HCT116 (cell line): Measurements from ENCODE around the gene TRMT2A.

ENCODE experiments used
- CTCF ChIP-seq, 3 experiments: fragments of 200-600 bp in 1 of 3; sonication (generic) in 1 of 3; IDR thresholded peaks in 2 of 3; conservative IDR thresholded peaks in 1 of 3; 2 replicates each; pipeline ENCODE4 v1.5.1; 2012 to 2017; ENCODE audit warnings: low read depth in 2 of 3, low read length in 2 of 3, antibody characterized with exemption in 1 of 3, borderline replicate concordance in 1 of 3, control low read depth in 1 of 3, mild to moderate bottlenecking in 1 of 3, mixed read lengths in 1 of 3, mixed run types in 1 of 3, moderate library complexity in 1 of 3; ENCODE audit not compliant: insufficient read depth in 1 of 3
- POLR2AphosphoS5 ChIP-seq: IDR thresholded peaks from 2 replicates; pipeline ENCODE4 v1.6.1; 2011; ENCODE audit warnings: mild to moderate bottlenecking, low read depth, low read length, moderate library complexity
- TCF7L2 ChIP-seq: IDR thresholded peaks from 2 replicates; pipeline ENCODE4 v1.7.0; 2011; ENCODE audit warnings: borderline replicate concordance, inconsistent platforms; ENCODE audit not compliant: insufficient read depth, insufficient read length; ENCODE audit errors: extremely low read depth
- ZNF274 ChIP-seq: fragments of 200-500 bp; sonication (Bioruptor generic); IDR thresholded peaks from 2 replicates; pipeline ENCODE4 v1.6.1; 2014; ENCODE audit warnings: mild to moderate bottlenecking, low read depth, low read length, inconsistent platforms

DNA sequence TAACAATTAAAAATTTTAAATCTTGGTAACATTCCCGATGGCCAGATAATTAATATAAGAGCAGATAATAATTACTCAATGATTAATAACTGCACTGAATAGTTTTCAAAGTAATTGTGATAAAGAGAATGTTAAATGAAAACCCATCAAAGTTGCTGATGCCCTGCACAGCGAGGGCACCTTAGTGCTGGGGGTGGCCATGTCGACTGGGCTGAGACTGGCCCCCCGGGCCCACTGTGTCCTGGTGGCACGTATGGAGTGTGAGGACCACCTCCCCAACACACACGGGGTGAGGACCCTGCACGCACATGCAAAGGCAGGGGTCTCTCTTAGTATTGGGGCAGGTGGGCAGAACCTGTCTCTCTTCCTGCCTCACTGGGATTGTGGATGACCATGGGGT lies 48.9 kb upstream of the TRMT2A start:
- no peak for TF ChIP-seq ZNF274
- no peak for TF ChIP-seq TCF7L2
- no peak for TF ChIP-seq CTCF (IDR thresholded peaks at IDR 0.05 in 2 of 3, conservative IDR thresholded peaks at IDR 0.05 in 1 of 3; ENCODE audit: borderline replicate concordance in 1 of 3, insufficient read depth in 1 of 3, low read depth in 2 of 3, low read length in 2 of 3)
- no peak for TF ChIP-seq POLR2AphosphoS5
